ENCODE results near the gene HDHD2. TPM values are rescaled to one million over a fixed set of nuclear protein-coding genes. Genes with fewer than 3 reads are reported as not detected.

The HDHD2 gene
- total and polyA plus RNA-seq, 12 donors, result 23.5 to 100 (median 62.5) TPM

- WGBS, 4 donors, result 86 to 95% (median 94%) methylated on average over 3 of the region's 3 CpGs
- TF ChIP-seq POLR2A (IDR thresholded peaks at IDR 0.05) (no peak), CTCF (IDR thresholded peaks at IDR 0.05) (no peak)
- no peak for DNase-seq
- no peak overlapping the region for H3K4me3 ChIP-seq
- H3K27ac ChIP-seq, result no peak overlapping the region
- H3K4me1 ChIP-seq (replicated peaks in 1 of 2), result peaks cover 15 to 62% of the 10 kb centered on the region in 2 donors
- intact Hi-C loops (cut with DNase I), result no loop called here
- no peaks in the 10 kb centered on the region for H3K27me3 ChIP-seq
- no peaks in the 10 kb centered on the region for H3K36me3 ChIP-seq (replicated peaks in 1 of 2)
- H3K9me3 ChIP-seq (replicated peaks in 1 of 3), result no peaks in the 10 kb centered on the region
These were observed 4.1 kb downstream of the HDHD2 start for GRCh38 chr18:47146206-47146605.

GRCh38 chr18:47143899-47144485 is 6.3 kb downstream of the HDHD2 start:
- Histone ChIP-seq H3K4me3 (no peak overlapping the region), H3K4me1 (replicated peaks in 1 of 2) (peaks cover 11 to 54% of the 10 kb centered on the region in 2 donors), H3K27me3 (no peaks in the 10 kb centered on the region), H3K27ac (peak overlapping the region in 1 of 5 donors; percentile 1), H3K9me3 (replicated peaks in 1 of 3) (no peaks in the 10 kb centered on the region), H3K36me3 (replicated peaks in 1 of 2) (no peaks in the 10 kb centered on the region)
- WGBS, 4 donors, result 81 to 86% (median 84%) methylated on average over 4 of the region's 4 CpGs
- TF ChIP-seq POLR2A (IDR thresholded peaks at IDR 0.05), result no peak
- TF ChIP-seq CTCF (IDR thresholded peaks at IDR 0.05), result no peak
- intact Hi-C loops (cut with DNase I), result no loop called here
- no peak for DNase-seq

- H3K4me1 ChIP-seq (replicated peaks in 1 of 2), result peaks cover 11 to 47% of the 10 kb centered on the region in 2 donors
- H3K27me3 ChIP-seq, result no peaks in the 10 kb centered on the region
- WGBS, 4 donors, result 95 to 99% (median 97%) methylated on average over 5 of the region's 5 CpGs
- no peak for DNase-seq
- H3K27ac ChIP-seq, result no peak overlapping the region
- intact Hi-C loops (cut with DNase I), result no loop called here
- TF ChIP-seq POLR2A (IDR thresholded peaks at IDR 0.05), result no peak
- TF ChIP-seq CTCF (IDR thresholded peaks at IDR 0.05), result no peak
- no peaks in the 10 kb centered on the region for H3K36me3 ChIP-seq (replicated peaks in 1 of 2)
- no peak overlapping the region for H3K4me3 ChIP-seq
- H3K9me3 ChIP-seq (replicated peaks in 1 of 3), result no peaks in the 10 kb centered on the region
These were observed 7.1 kb downstream of the HDHD2 start for GRCh38 chr18:47143153-47143552.

GRCh38 chr18:47141289-47141688 is 9.0 kb downstream of the HDHD2 start:
- DNase-seq, result no peak

More at GRCh38 chr18:47141289-47141688, 9.0 kb downstream of the HDHD2 start:
- no peak overlapping the region for H3K4me3 ChIP-seq
- no peak for TF ChIP-seq POLR2A (IDR thresholded peaks at IDR 0.05)
- no peak for TF ChIP-seq CTCF (IDR thresholded peaks at IDR 0.05)
- no peaks in the 10 kb centered on the region for H3K36me3 ChIP-seq (replicated peaks in 1 of 2)
- intact Hi-C loops (cut with DNase I), result no loop called here
- H3K27ac ChIP-seq, result peak overlapping the region in 2 of 5 donors; percentile 14 to 55
- H3K4me1 ChIP-seq (replicated peaks in 1 of 2), result peaks cover 11 to 34% of the 10 kb centered on the region in 2 donors
- no peaks in the 10 kb centered on the region for H3K9me3 ChIP-seq (replicated peaks in 1 of 3)
- H3K27me3 ChIP-seq, result no peaks in the 10 kb centered on the region
